ENCODE data around the gene HMCN2.
A peak's percentile ranks its signal among the peaks of the same experiment; 100 is the strongest.
"Not testable (repeated sequence)": the region's sequence is repeated elsewhere in the genome, so short reads cannot be mapped to it uniquely, and the experiment has no call there.

The HMCN2 gene

DNA sequence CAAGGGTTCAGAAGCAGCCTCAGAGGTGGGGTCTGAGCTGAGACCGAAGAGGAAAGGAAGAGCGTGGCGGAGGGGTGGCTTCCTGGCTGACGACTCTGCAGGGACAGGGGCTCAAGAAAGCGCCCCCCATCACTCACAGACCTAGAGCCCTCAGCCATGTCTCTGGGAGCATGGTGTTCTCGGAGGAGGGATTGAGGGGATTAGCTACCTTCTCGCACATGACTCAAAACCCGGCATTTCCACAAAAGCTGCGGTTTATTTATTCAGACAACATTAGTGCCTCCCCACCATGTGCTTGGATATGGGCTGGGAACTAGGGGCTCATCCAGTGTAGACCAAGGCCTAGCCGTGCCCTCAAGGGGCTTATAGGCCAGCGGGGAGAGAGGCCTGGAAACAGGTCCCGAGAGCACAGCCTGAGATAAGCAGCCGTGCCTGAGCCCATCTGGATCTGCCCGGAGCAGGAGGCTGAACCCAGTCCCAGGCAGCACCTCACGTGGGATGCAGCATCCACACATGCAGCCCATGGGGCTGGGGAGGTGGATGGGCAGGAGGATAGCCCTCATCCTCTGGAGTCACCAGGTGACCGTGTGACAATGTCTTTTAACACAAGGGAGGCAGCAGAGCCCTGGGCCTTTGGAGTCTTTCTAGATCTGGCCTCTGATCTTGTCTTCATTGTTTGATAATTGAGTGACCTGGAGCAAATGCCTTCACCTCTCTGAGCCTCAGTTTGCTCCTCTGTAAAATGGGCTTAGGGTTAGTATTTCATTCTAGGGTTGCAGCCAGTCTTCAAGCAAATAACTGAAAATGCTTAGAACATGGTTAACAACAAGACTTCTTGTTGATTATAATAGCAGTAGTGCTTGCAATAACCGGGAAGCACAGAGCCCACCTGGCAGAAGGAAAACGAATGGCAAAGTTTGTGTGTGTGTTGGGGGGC is 878 bp upstream of the HMCN2 start:
- Histone ChIP-seq H3K36me3 (ENCODE audit: insufficient read depth, low read length) (no peaks in the 10 kb centered on the region), H3K9me3 (ENCODE audit: control insufficient read depth, insufficient read depth, low read length) (no peaks in the 10 kb centered on the region), H3K9ac (ENCODE audit: low read depth, low read length) (peak overlapping the region; percentile 69; the same call in 1 of the 2 replicates), H3K4me1 (ENCODE audit: insufficient read depth, low read length) (peaks cover 13% of the 10 kb centered on the region)

GRCh38 chr9:130266236-130267098 is 907 bp downstream of the HMCN2 start:
- no peaks in the 10 kb centered on the region for H3K36me3 ChIP-seq (ENCODE audit: insufficient read depth, low read length)
- H3K9me3 ChIP-seq (ENCODE audit: control insufficient read depth, insufficient read depth, low read length): no peaks in the 10 kb centered on the region
- H3K4me1 ChIP-seq (ENCODE audit: insufficient read depth, low read length): peaks cover 13% of the 10 kb centered on the region
- peak overlapping the region; percentile 69; the same call in 1 of the 2 replicates for H3K9ac ChIP-seq (ENCODE audit: low read depth, low read length)

DNA sequence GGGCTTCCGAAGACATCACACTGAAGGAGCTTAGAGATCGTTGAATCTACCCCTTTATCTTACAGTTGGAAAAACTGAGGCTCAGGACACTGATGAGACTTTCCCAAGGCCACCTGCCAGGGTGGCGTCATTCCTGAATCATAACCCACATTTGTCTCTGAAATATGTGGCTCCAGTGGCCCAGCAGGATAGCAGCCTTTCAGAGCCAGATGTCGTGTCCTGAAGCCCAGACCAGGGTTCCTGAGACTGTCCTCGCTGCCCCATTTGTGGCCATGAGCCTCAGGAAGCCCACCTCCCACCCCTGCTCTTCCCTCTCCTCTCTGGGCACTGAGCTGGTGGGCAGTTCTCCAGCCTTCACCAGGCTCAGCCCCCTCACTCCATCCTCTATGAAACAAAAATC is 2.4 kb downstream of the HMCN2 start:
- H3K36me3 ChIP-seq (ENCODE audit: insufficient read depth, low read length): no peaks in the 10 kb centered on the region
- H3K9ac ChIP-seq (ENCODE audit: low read depth, low read length): no peak overlapping the region
- no peaks in the 10 kb centered on the region for H3K9me3 ChIP-seq (ENCODE audit: control insufficient read depth, insufficient read depth, low read length)
- peaks cover 13% of the 10 kb centered on the region for H3K4me1 ChIP-seq (ENCODE audit: insufficient read depth, low read length)

- no peaks in the 10 kb centered on the region for H3K36me3 ChIP-seq (ENCODE audit: insufficient read depth, low read length)
- peaks cover 13% of the 10 kb centered on the region for H3K4me1 ChIP-seq (ENCODE audit: insufficient read depth, low read length)
- no peaks in the 10 kb centered on the region for H3K9me3 ChIP-seq (ENCODE audit: control insufficient read depth, insufficient read depth, low read length)
- no peak overlapping the region for H3K9ac ChIP-seq (ENCODE audit: low read depth, low read length)
Measured at GRCh38 chr9:130268521-130269211, 3.1 kb downstream of the HMCN2 start.

- Histone ChIP-seq H3K9ac (ENCODE audit: low read depth, low read length) (no peak overlapping the region), H3K36me3 (ENCODE audit: insufficient read depth, low read length) (no peaks in the 10 kb centered on the region), H3K9me3 (ENCODE audit: control insufficient read depth, insufficient read depth, low read length) (no peaks in the 10 kb centered on the region), H3K4me1 (ENCODE audit: insufficient read depth, low read length) (no peaks in the 10 kb centered on the region; the same call in none of the 2 replicates)
Measured at GRCh38 chr9:130271473-130271872, 5.9 kb downstream of the HMCN2 start.

- Histone ChIP-seq H3K9me3 (ENCODE audit: control insufficient read depth, insufficient read depth, low read length) (no peaks in the 10 kb centered on the region), H3K36me3 (ENCODE audit: insufficient read depth, low read length) (no peaks in the 10 kb centered on the region; the same call in 1 of the 2 replicates), H3K4me1 (ENCODE audit: insufficient read depth, low read length) (no peaks in the 10 kb centered on the region; the same call in 1 of the 2 replicates), H3K9ac (ENCODE audit: low read depth, low read length) (no peak overlapping the region)
Measured at GRCh38 chr9:130275156-130275555, 9.6 kb downstream of the HMCN2 start.

GRCh38 chr9:130276121-130276520 is 10.6 kb downstream of the HMCN2 start:
- no peaks in the 10 kb centered on the region; the same call in 1 of the 2 replicates for H3K4me1 ChIP-seq (ENCODE audit: insufficient read depth, low read length)
- H3K9ac ChIP-seq (ENCODE audit: low read depth, low read length): no peak overlapping the region
- no peaks in the 10 kb centered on the region for H3K9me3 ChIP-seq (ENCODE audit: control insufficient read depth, insufficient read depth, low read length)
- H3K36me3 ChIP-seq (ENCODE audit: insufficient read depth, low read length): no peaks in the 10 kb centered on the region; the same call in 1 of the 2 replicates

DNA sequence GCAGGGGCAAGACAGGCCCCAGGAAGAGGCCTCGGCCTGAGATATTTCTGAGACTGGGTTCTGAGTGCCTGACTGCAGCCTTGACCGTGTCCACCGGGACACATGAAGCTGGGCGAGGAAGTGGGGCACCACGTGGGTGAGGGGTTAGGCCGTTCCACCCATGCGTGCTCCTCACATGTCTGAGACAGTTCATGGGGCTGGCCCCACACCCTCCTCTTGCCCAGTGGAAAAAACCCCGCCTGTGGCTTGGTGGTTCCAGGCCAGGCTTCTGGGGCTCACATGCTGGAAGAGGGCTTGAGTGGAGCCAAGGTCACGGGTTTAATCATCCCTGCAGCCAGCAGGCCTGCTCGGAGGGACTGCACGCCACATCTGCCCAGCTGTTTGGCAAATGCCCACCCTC is 11.4 kb downstream of the HMCN2 start:
- H3K9ac ChIP-seq (ENCODE audit: low read depth, low read length): no peak overlapping the region
- no peaks in the 10 kb centered on the region for H3K9me3 ChIP-seq (ENCODE audit: control insufficient read depth, insufficient read depth, low read length)
- H3K4me1 ChIP-seq (ENCODE audit: insufficient read depth, low read length): no peaks in the 10 kb centered on the region; the same call in 1 of the 2 replicates
- H3K36me3 ChIP-seq (ENCODE audit: insufficient read depth, low read length): no peaks in the 10 kb centered on the region; the same call in 1 of the 2 replicates

- not testable (repeated sequence) for H3K36me3 ChIP-seq (ENCODE audit: insufficient read depth, low read length); H3K9me3 ChIP-seq (ENCODE audit: control insufficient read depth, insufficient read depth, low read length); H3K9ac ChIP-seq (ENCODE audit: low read depth, low read length); H3K4me1 ChIP-seq (ENCODE audit: insufficient read depth, low read length)
Measured at GRCh38 chr9:130277525-130277924, 12.0 kb downstream of the HMCN2 start.

GRCh38 chr9:130283539-130284248 is 18.1 kb downstream of the HMCN2 start:
- Histone ChIP-seq H3K9ac (ENCODE audit: low read depth, low read length) (no peak overlapping the region), H3K9me3 (ENCODE audit: control insufficient read depth, insufficient read depth, low read length) (no peaks in the 10 kb centered on the region)

GRCh38 chr9:130284249-130284625 is 18.7 kb downstream of the HMCN2 start:
- Histone ChIP-seq H3K36me3 (ENCODE audit: insufficient read depth, low read length) (no peaks in the 10 kb centered on the region), H3K9ac (ENCODE audit: low read depth, low read length) (no peak overlapping the region), H3K4me1 (ENCODE audit: insufficient read depth, low read length) (peaks cover 4% of the 10 kb centered on the region; the same call in 1 of the 2 replicates)

More at GRCh38 chr9:130283539-130284248, 18.1 kb downstream of the HMCN2 start:
- Histone ChIP-seq H3K4me1 (ENCODE audit: insufficient read depth, low read length) (peaks cover 3% of the 10 kb centered on the region; the same call in 1 of the 2 replicates), H3K36me3 (ENCODE audit: insufficient read depth, low read length) (no peaks in the 10 kb centered on the region)

DNA sequence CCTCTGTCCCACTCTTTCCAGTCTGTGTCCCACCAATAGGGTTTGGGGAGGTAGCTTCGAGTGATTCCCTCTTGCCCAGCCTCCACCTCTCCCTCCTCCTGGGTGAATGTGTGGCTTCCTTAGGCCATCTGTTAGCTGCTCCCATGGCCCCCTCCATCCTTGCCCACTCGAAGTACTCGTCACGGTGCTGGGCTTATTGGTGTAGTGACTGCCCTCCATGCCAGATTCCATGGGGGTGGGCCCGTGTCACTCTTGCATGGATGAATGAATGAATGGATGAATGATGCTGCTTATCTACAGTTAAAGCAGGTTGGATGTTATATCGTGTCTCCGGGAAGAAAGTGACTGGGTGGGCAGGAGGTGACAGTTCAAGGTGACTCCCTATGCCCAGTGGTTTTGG is 19.1 kb downstream of the HMCN2 start:
- Histone ChIP-seq H3K4me1 (ENCODE audit: insufficient read depth, low read length) (peaks cover 4% of the 10 kb centered on the region), H3K9me3 (ENCODE audit: control insufficient read depth, insufficient read depth, low read length) (no peaks in the 10 kb centered on the region), H3K36me3 (ENCODE audit: insufficient read depth, low read length) (no peaks in the 10 kb centered on the region), H3K9ac (ENCODE audit: low read depth, low read length) (no peak overlapping the region)

More at GRCh38 chr9:130284249-130284625, 18.7 kb downstream of the HMCN2 start:
- H3K9me3 ChIP-seq (ENCODE audit: control insufficient read depth, insufficient read depth, low read length): no peaks in the 10 kb centered on the region

GRCh38 chr9:130285271-130285670 is 19.7 kb downstream of the HMCN2 start:
- H3K4me1 ChIP-seq (ENCODE audit: insufficient read depth, low read length): peaks cover 4% of the 10 kb centered on the region
- no peak overlapping the region for H3K9ac ChIP-seq (ENCODE audit: low read depth, low read length)
- H3K9me3 ChIP-seq (ENCODE audit: control insufficient read depth, insufficient read depth, low read length): no peaks in the 10 kb centered on the region
- H3K36me3 ChIP-seq (ENCODE audit: insufficient read depth, low read length): no peaks in the 10 kb centered on the region

All from ES-I3 (cell line).